Measurements from ENCODE around the gene FAM187B. TPM values are rescaled to one million over a fixed set of nuclear protein-coding genes. Genes with fewer than 3 reads are reported as not detected.

FAM187B gene
- total and polyA plus RNA-seq, 2 of the 8 experiments (the other 6 are each of a cell fraction or from before 2014, with no cell fraction given): not detected

DNA sequence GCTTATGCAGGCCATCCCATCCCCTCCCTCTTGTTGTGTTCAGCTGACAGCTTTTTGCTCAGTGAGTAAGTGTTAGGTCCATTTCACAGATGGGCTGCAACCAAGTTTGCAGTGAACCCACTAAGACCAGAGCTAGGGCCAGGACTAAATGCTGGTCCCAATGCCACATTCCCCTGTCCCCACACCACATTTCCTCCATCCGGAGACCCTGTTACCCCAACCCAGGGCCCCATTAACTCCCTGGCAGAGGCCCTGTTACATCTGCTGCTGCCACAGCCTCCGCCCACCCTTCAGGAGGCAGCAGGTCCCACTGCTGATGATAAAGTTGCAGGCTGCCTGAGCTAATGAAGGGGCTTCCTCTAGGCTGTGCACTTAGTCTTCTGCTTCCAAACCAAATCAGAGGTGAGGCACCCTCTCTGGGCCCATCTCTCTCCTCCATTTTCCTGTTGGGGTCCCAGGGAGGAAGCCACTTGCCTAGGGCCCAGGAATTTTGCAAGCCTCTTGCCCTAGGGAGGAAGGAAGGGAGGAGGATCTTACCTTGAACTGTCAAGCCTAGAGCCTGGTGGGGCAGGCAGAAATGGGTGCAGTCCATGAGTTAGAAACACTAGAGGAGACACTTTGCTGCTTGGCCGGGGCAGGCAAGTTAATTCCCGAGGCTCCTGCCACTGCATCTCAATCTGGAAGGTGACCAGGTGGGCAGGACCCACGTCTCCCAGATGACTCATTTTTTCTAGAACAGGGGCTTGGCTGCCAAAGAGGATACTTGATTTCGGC lies 36.8 kb upstream of the FAM187B start:
- H3K4me2 ChIP-seq (ENCODE audit: insufficient read depth in 1 of 2, low read depth in 2 of 2, low read length in 2 of 2): no peak overlapping the region
- no peak overlapping the region for H3K14ac ChIP-seq (ENCODE audit: insufficient read length)
- H3K36me3 ChIP-seq (ENCODE audit: control insufficient read depth in 2 of 4, insufficient read depth in 4 of 4, low read length in 3 of 4): peaks cover 12 to 43% (median 20%) of the 10 kb centered on the region in 4 experiments; a peak in 7 of 8 replicates
- peaks cover 6 to 32% of the 10 kb centered on the region in 2 experiments for H4K20me1 ChIP-seq (replicated peaks in 1 of 2; ENCODE audit: control insufficient read depth in 1 of 2, insufficient read depth in 2 of 2, low read length in 2 of 2)
- H3K23me2 ChIP-seq (ENCODE audit: low read depth, low read length): no peaks in the 10 kb centered on the region; the same call in 1 of the 2 replicates
- no peak overlapping the region for H4K91ac ChIP-seq (replicated peaks; ENCODE audit: insufficient read length, low read length)
- ChIA-PET POLR2A (ENCODE audit: partially characterized antibody) (interaction anchor here (1.0 to 10.5 kb wide), 6 partner anchors 7 to 124 kb away, joined by 3 to 146 read pairs (median 8); partner anchors contain the start of genes HAMP and LSR), CTCF (ENCODE audit: partially characterized antibody) (interaction anchor here (1.1 to 2.7 kb wide), 6 partner anchors 14 to 221 kb away, joined by 3 to 12 read pairs (median 4); partner anchors contain the start of gene HAMP)
- WGBS, 2 experiments (ENCODE audit: extremely low coverage in 1 of 2, insufficient coverage in 1 of 2, insufficient read length in 1 of 2, insufficient replicate concordance in 2 of 2, low coverage in 1 of 2, low lambda C conversion rate in 2 of 2, missing lambda C conversion rate in 1 of 2): 87% methylated on average over 6 of the region's 6 CpGs; no CpG with 5 or more reads in 1 of the 2 experiments
- no peak overlapping the region for H4K5ac ChIP-seq (ENCODE audit: insufficient read length, low read depth, low read length)
- H3K27ac ChIP-seq (ENCODE audit: low read depth, low read length): no peak overlapping the region
- H3K9ac ChIP-seq (replicated peaks in 1 of 4; ENCODE audit: extremely low read depth in 1 of 4, low read depth in 3 of 4, low read length in 3 of 4): no peak overlapping the region
- H3K23ac ChIP-seq (ENCODE audit: insufficient read length): no peak overlapping the region
- H2AK5ac ChIP-seq (ENCODE audit: low read depth, low read length): no peak overlapping the region
- no peaks in the 10 kb centered on the region for H3K27me3 ChIP-seq (replicated peaks in 1 of 4; ENCODE audit: control insufficient read depth in 3 of 4, extremely low read depth in 1 of 4, insufficient read depth in 3 of 4, low read length in 3 of 4)
- peaks cover 4% of the 10 kb centered on the region for H3K79me1 ChIP-seq (ENCODE audit: low read depth, low read length)
- no peak overlapping the region for H2BK120ac ChIP-seq (replicated peaks; ENCODE audit: low read depth, low read length)
- H3K56ac ChIP-seq (replicated peaks; ENCODE audit: insufficient read length, low read depth, low read length): no peak overlapping the region
- H2BK5ac ChIP-seq (ENCODE audit: low read depth, low read length): no peak overlapping the region
- no peak overlapping the region for H2AFZ ChIP-seq (ENCODE audit: low read length)
- peaks cover 0 to 2% of the 10 kb centered on the region in 2 experiments; a peak in 1 of 4 replicates for H3K9me3 ChIP-seq (ENCODE audit: insufficient read depth in 2 of 2, low read depth in 1 of 2, low read length in 1 of 2)
- H3K18ac ChIP-seq (ENCODE audit: extremely low read depth, low read length): no peak overlapping the region
- H3K4me1 ChIP-seq (replicated peaks in 1 of 4; ENCODE audit: control insufficient read depth in 3 of 4, insufficient read depth in 4 of 4, low read length in 3 of 4): peaks cover 0 to 12% (median 8%) of the 10 kb centered on the region in 4 experiments; a peak in 5 of 7 replicates
- peaks cover 0 to 5% of the 10 kb centered on the region in 2 experiments; a peak in 1 of 4 replicates for H3K79me2 ChIP-seq (ENCODE audit: control insufficient read depth in 1 of 2, insufficient read depth in 2 of 2, low read length in 2 of 2)
- H4K8ac ChIP-seq (ENCODE audit: extremely low read depth, insufficient read depth, low read length): no peak overlapping the region
- no peak overlapping the region for H2BK20ac ChIP-seq (ENCODE audit: low read length)
- no peak overlapping the region for H3K4ac ChIP-seq (replicated peaks; ENCODE audit: insufficient read length, low read depth, low read length)
- H2BK12ac ChIP-seq (ENCODE audit: low read depth, low read length): no peak overlapping the region
- no peak overlapping the region for H3K4me3 ChIP-seq (ENCODE audit: extremely low read depth in 1 of 4, insufficient read depth in 2 of 4, low read depth in 3 of 4, low read length in 4 of 4)
- DNase-seq (ENCODE audit: low read depth in 1 of 2, low spot score in 2 of 2) (no peak), FAIRE-seq (no peak)
- no peak for TF ChIP-seq CREB1 (IDR thresholded peaks at IDR 0.05)
- TF ChIP-seq TEAD4 (IDR thresholded peaks at IDR 0.05; ENCODE audit: low read depth, low read length): no peak
- TF ChIP-seq RFX5 (IDR thresholded peaks at IDR 0.05; ENCODE audit: borderline replicate concordance, low read depth, low read length): no peak
- no peak for TF ChIP-seq GTF2F1 (IDR thresholded peaks at IDR 0.05; ENCODE audit: borderline replicate concordance, low read depth, low read length)
- no peak for TF ChIP-seq HDAC2 (IDR thresholded peaks at IDR 0.05; ENCODE audit: borderline replicate concordance in 1 of 2, low read depth in 2 of 2, low read length in 2 of 2)
- TF ChIP-seq MAFK (IDR thresholded peaks at IDR 0.05; ENCODE audit: low read depth, low read length): no peak
- TF ChIP-seq SIX5 (IDR thresholded peaks at IDR 0.05; ENCODE audit: low read depth, low read length): no peak
- no peak for TF ChIP-seq KDM4A (IDR thresholded peaks at IDR 0.05; ENCODE audit: low read depth, low read length, severe bottlenecking)
- H2BK15ac ChIP-seq (ENCODE audit: low read length): no peak overlapping the region
